GM12865 (cell line): ENCODE measurements around the gene GKN2.

ENCODE experiments used
- DNase-seq: peaks from one replicate; pipeline ENCODE4 v3.0.0; 2010; ENCODE audit warnings: low read depth
- H3K4me3 ChIP-seq: 2 replicates; pipeline ENCODE4 v1.5.1; 2011; ENCODE audit warnings: mild to moderate bottlenecking, low read depth, low read length, control low read depth
- CTCF ChIP-seq: IDR thresholded peaks from 2 replicates; pipeline ENCODE4 v1.5.1; 2011; ENCODE audit warnings: low read length, control low read depth, low read depth, inconsistent platforms; ENCODE audit not compliant: insufficient read depth; ENCODE audit errors: missing control alignments

Gene GKN2

DNA sequence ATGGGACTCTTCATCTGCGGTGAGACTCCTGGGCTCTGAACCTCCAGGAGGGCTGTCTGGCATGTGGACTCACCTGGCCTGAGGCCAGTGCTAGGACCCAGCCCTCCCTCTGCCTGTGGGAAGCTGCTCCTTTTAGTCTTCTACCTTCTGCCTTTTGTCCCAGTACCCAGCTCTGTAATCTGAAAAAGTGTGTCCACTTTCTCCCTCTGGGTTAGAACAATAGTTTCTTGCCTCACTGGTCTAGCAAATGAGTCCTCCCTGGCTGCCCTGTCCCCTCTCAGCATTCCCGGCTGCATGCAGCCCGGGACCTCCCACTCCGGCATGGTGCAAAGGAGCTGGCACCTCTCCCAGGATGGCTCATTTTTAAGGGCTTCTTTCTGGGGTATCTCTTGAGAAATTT lies 25.9 kb downstream of the GKN2 start:
- DNase-seq = no peak
- no peak for TF ChIP-seq CTCF

GRCh38 chr2:68925295-68925896 lies 27.3 kb downstream of the GKN2 start:
- H3K4me3 ChIP-seq = no peak overlapping the region
- DNase-seq = peak; percentile 65
- TF ChIP-seq CTCF = peak; percentile 96

More for the DNA sequence above, 25.9 kb downstream of the GKN2 start:
- no peak overlapping the region for H3K4me3 ChIP-seq

DNA sequence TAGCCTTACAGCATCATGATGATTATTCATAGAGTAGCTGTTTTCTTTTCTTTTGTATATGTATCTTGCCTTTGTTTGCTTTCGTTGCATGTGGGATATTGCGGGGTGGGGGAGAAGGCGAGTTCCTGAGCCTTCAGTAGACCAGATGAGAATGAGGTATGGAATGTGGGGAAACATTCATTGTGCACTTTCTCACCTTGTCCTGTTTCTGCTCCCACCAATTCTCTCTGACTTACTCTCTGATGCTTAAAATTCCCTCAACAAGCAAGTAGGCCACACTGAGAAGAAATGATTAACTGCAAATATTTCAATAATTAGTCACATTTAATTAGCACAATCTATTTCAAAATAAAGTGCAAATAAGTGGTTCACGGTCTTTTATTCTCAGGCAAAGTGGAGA lies 31.0 kb downstream of the GKN2 start:
- H3K4me3 ChIP-seq = no peak overlapping the region
- no peak for DNase-seq
- TF ChIP-seq CTCF = no peak

DNA sequence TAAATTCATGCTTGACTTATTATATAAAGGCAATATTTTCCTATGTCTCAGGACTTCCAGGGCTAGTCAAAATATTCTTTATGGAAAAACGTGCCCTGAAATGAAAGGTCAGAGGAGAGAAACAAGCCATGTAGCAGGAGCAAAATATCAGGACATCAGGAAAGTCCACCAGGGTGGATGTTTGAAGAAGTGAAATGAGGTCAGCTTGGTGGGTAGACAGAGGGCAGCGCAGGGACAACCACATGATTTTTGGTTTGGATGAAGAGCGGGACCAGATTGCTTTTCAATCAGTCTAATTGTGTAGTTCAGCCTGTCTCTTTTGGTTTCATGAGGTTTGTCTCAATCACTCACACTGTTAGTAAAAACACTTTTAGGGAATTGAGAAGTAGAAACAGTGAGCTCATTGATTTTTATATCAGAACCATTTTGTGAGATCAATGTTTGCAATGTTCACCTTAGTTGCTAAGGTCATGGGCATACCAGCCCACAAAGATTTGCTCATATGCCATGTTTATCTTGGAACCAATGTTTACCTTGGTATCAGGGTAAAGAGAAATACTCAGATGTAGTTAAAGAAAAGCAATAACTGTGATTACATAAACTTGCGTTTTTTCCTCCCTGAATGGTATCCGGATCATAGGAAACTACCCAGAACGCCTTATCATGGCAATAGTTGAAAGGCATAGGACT lies 32.1 kb downstream of the GKN2 start:
- no peak overlapping the region for H3K4me3 ChIP-seq
- no peak for TF ChIP-seq CTCF
- DNase-seq = no peak

- no peak overlapping the region for H3K4me3 ChIP-seq
- TF ChIP-seq CTCF = no peak
- DNase-seq = no peak
Measured at GRCh38 chr2:68918497-68918896, 34.2 kb downstream of the GKN2 start.

- TF ChIP-seq CTCF = no peak
- H3K4me3 ChIP-seq = no peak overlapping the region
- no peak for DNase-seq
Measured at GRCh38 chr2:68917034-68917718, 35.5 kb downstream of the GKN2 start.
